CD4-positive, CD25-positive, alpha-beta regulatory T cell (primary cell): ENCODE data around the gene DCDC1. TPM values are rescaled to one million over a fixed set of nuclear protein-coding genes. Genes with fewer than 3 reads are reported as not detected.

Source experiments
- ATAC-seq, 2 donors: fragments of 150-1000 bp; cut with Tn5 transposase; one replicate each; pipeline ENCODE4 v1.10.0; 2021; ENCODE audit warnings: low read depth in 2 of 2, moderate number of reproducible peaks in 2 of 2, moderate library complexity in 1 of 2
- DNase-seq, 3 donors: peaks; one replicate each; pipeline versions ENCODE4 v3.0.0 to v3.0.0-alpha.2; 2012 to 2022; ENCODE audit warnings: mixed read lengths in 1 of 3
- H3K27ac ChIP-seq: one replicate; pipeline ENCODE4 v1.7.0; 2013; ENCODE audit warnings: mild to moderate bottlenecking, low read length; ENCODE audit not compliant: insufficient read depth, poor library complexity, severe bottlenecking
- H3K27me3 ChIP-seq: one replicate; pipeline ENCODE4 v1.7.0; 2013; ENCODE audit warnings: low read length; ENCODE audit not compliant: control insufficient read depth, insufficient read depth
- H3K36me3 ChIP-seq: one replicate; pipeline ENCODE4 v1.7.0; 2013; ENCODE audit warnings: mild to moderate bottlenecking, low read length, moderate library complexity; ENCODE audit not compliant: control insufficient read depth, insufficient read depth
- H3K4me1 ChIP-seq: 2 replicates; pipeline ENCODE4 v1.7.0; 2013; ENCODE audit warnings: mild to moderate bottlenecking, low read length; ENCODE audit not compliant: insufficient read depth, control insufficient read depth, poor library complexity, severe bottlenecking
- H3K4me3 ChIP-seq: one replicate; pipeline ENCODE4 v1.7.0; 2013; ENCODE audit warnings: low read depth, mild to moderate bottlenecking, low read length, moderate library complexity
- H3K9me3 ChIP-seq, 2 experiments: 1 replicate in 1 of 2; 2 replicates in 1 of 2; pipeline ENCODE4 v1.7.0; 2013; ENCODE audit warnings: low read length in 2 of 2, mild to moderate bottlenecking in 1 of 2, moderate library complexity in 1 of 2; ENCODE audit not compliant: control insufficient read depth in 2 of 2
- H3K27ac Mint-ChIP-seq, 3 donors: one replicate each; pipeline ENCODE4 v1.8.0; 2020 to 2022; ENCODE audit warnings: mild to moderate bottlenecking in 3 of 3, mixed read lengths in 3 of 3, moderate library complexity in 2 of 3
- H3K27me3 Mint-ChIP-seq: one replicate; pipeline ENCODE4 v1.8.0; 2022; ENCODE audit warnings: mild to moderate bottlenecking, mixed read lengths
- H3K36me3 Mint-ChIP-seq: one replicate; pipeline ENCODE4 v1.8.0; 2020; ENCODE audit warnings: mixed read lengths
- H3K4me1 Mint-ChIP-seq, 4 donors: one replicate each; pipeline ENCODE4 v1.8.0; 2020 to 2022; ENCODE audit warnings: mixed read lengths in 4 of 4, mild to moderate bottlenecking in 1 of 4
- H3K4me3 Mint-ChIP-seq, 4 donors: one replicate each; pipeline ENCODE4 v1.8.0; 2020 to 2022; ENCODE audit warnings: mild to moderate bottlenecking in 4 of 4, mixed read lengths in 4 of 4, moderate library complexity in 3 of 4
- H3K9me3 Mint-ChIP-seq, 7 donors: one replicate each; pipeline ENCODE4 v1.8.0; 2020 to 2022; ENCODE audit warnings: mixed read lengths in 7 of 7, mild to moderate bottlenecking in 3 of 7, moderate library complexity in 2 of 7
- polyA plus RNA-seq, 4 donors: library from polyadenylated mRNA; unstranded; fragments of 300-500 nt; fragmentation: Illumina TruSeq; gene quantifications; one replicate each; pipeline ENCODE4 v1.2.3, GENCODE V29; 2021
- total RNA-seq: library from RNA; stranded (reverse); gene quantifications from one replicate; pipeline ENCODE4 v1.2.3, GENCODE V29; 2022

Gene DCDC1
- total and polyA plus RNA-seq, 5 donors from 2014 or later: not detected

DNA sequence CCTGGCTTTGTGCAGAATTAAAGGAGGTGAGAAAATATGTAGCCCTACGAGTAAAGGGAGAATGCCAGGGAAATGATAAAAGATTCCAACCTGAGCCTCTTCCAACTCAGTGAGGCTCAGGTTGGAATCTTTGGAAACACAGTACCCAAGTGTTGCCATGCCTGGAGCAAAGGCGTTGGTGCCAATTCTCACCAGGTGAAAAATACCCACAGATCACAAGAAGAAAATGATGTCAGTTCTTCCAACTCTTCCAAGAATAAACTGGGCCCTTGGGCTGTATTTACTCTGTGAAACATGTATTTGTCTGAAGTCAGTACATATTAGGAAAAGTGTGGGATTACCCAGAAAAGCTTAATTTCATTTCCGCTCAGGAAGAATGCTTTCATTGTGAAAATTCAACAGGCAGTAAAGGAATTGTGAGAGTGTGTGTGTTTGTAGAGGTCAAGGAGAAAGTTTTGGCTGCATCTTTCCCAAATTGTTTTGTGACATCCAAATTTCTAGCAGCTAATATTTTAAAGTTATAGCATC, 548.0 kb downstream of the DCDC1 start:
- no peak overlapping the region for H3K4me3 Mint-ChIP-seq
- no peak overlapping the region for H3K27ac ChIP-seq
- no peaks in the 10 kb centered on the region for H3K4me1 Mint-ChIP-seq
- no peaks in the 10 kb centered on the region for H3K9me3 ChIP-seq
- H3K36me3 Mint-ChIP-seq: no peaks in the 10 kb centered on the region
- ATAC-seq (no peak), DNase-seq (no peak)
- peaks cover 0 to 8% (median 4%) of the 10 kb centered on the region in 7 donors for H3K9me3 Mint-ChIP-seq
- no peaks in the 10 kb centered on the region for H3K36me3 ChIP-seq
- H3K27ac Mint-ChIP-seq: no peak overlapping the region
- H3K27me3 ChIP-seq: no peaks in the 10 kb centered on the region
- H3K4me1 ChIP-seq: no peaks in the 10 kb centered on the region
- H3K4me3 ChIP-seq: no peak overlapping the region
- H3K27me3 Mint-ChIP-seq: no peaks in the 10 kb centered on the region

DNA sequence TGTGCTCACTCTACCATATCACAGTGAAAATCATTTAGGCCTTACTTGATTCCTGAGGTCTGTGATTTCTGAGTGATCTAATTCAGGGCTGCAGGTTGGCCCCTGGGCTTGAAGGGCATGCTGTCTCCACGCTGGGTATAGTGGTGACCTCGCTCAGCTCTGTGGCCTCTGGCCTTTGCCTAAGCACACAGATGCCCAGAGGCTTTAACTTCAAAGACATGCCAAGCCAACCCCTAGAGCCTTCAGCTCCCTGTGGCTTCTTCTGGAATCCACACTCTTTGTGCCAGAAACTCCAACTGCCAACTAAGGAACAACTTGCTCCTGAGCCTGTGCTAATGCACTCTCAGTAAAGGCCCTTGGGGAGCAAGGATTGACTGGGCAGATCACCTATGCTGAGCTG, 550.8 kb downstream of the DCDC1 start:
- Histone ChIP-seq H3K27me3 (no peaks in the 10 kb centered on the region), H3K27ac (no peak overlapping the region), H3K4me1 (no peaks in the 10 kb centered on the region), H3K9me3 (no peaks in the 10 kb centered on the region), H3K4me3 (no peak overlapping the region), H3K36me3 (no peaks in the 10 kb centered on the region)
- ATAC-seq (no peak), DNase-seq (no peak)
- no peaks in the 10 kb centered on the region for H3K36me3 Mint-ChIP-seq
- H3K27ac Mint-ChIP-seq: no peak overlapping the region
- H3K27me3 Mint-ChIP-seq: no peaks in the 10 kb centered on the region
- H3K9me3 Mint-ChIP-seq: peaks cover 0 to 8% (median 4%) of the 10 kb centered on the region in 7 donors
- H3K4me3 Mint-ChIP-seq: no peak overlapping the region
- no peaks in the 10 kb centered on the region for H3K4me1 Mint-ChIP-seq

DNA sequence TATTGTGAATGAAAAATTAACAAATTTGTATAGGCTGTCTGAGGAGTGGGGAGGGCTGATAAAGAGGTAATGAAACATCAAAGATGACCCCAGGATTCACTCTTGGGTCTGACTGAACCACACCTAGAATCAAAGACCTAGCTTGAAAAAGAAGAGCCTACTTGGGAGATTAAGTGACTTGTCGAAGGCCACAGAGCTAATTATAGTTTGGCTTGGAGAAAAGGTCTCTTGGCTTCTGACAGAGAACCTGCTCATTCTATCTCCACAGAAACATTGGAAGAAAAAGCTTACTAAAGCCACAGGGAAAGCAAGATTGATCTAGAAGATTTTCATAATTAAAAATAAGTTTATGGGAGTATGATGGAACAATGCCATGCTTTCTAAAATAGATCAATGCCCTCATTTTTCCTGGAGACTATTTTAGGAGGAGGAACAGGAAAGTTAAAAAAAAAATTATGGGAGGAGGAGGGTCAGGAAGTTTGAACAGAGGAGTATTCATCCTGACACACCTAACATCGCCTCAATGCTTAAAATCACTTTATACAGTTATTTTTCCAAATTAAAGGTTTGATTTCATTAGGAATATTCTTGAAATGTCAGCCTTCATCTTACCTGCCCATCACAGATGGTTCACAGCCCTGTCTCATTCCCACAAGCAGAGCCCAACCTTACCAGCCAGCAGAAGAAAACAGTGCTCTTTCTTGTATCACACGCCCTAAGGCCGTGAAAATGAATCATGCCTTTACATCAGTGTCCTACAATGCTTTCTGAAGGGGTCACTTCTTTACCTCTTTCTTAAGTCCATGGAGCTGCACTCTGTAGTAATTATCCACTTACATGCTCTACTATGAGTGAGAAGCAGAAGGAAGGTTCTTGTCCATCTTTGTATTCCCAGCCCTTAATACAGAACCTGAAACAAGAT, 552.3 kb downstream of the DCDC1 start:
- no peak for ATAC-seq
- Histone ChIP-seq H3K27ac (no peak overlapping the region), H3K4me1 (no peaks in the 10 kb centered on the region), H3K27me3 (no peaks in the 10 kb centered on the region), H3K9me3 (no peaks in the 10 kb centered on the region), H3K36me3 (no peaks in the 10 kb centered on the region), H3K4me3 (no peak overlapping the region)
- H3K27me3 Mint-ChIP-seq: no peaks in the 10 kb centered on the region
- H3K36me3 Mint-ChIP-seq: no peaks in the 10 kb centered on the region
- no peak overlapping the region for H3K4me3 Mint-ChIP-seq
- DNase-seq: no peak
- H3K27ac Mint-ChIP-seq: no peak overlapping the region
- no peaks in the 10 kb centered on the region for H3K4me1 Mint-ChIP-seq
- peaks cover 0 to 9% (median 7%) of the 10 kb centered on the region in 7 donors for H3K9me3 Mint-ChIP-seq

DNA sequence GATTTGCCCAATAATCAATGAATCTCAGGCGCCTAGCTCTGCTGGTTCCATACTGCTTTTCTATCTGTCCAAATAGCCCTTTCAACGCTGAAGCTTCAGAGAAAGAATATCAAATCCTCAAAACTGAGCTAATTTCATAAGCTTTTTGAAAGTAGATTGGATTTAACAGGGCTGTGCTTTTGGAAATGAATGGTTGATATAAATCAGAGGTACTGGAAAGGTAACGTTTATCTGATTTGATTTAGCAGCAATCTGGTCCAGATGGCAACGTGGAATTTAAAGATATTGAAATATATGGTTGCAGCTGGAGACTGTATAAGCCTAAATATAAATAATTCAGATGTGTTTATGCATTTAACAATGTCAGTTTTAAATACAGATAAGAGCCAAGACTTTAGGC, 553.9 kb downstream of the DCDC1 start:
- H3K36me3 Mint-ChIP-seq: no peaks in the 10 kb centered on the region
- Histone ChIP-seq H3K36me3 (no peaks in the 10 kb centered on the region), H3K27ac (no peak overlapping the region), H3K27me3 (no peaks in the 10 kb centered on the region), H3K4me3 (no peak overlapping the region), H3K9me3 (no peaks in the 10 kb centered on the region), H3K4me1 (no peaks in the 10 kb centered on the region)
- H3K4me3 Mint-ChIP-seq: no peak overlapping the region
- peaks cover 0 to 9% (median 6%) of the 10 kb centered on the region in 7 donors for H3K9me3 Mint-ChIP-seq
- H3K4me1 Mint-ChIP-seq: no peaks in the 10 kb centered on the region
- no peak overlapping the region for H3K27ac Mint-ChIP-seq
- no peak for DNase-seq
- no peaks in the 10 kb centered on the region for H3K27me3 Mint-ChIP-seq
- no peak for ATAC-seq

DNA sequence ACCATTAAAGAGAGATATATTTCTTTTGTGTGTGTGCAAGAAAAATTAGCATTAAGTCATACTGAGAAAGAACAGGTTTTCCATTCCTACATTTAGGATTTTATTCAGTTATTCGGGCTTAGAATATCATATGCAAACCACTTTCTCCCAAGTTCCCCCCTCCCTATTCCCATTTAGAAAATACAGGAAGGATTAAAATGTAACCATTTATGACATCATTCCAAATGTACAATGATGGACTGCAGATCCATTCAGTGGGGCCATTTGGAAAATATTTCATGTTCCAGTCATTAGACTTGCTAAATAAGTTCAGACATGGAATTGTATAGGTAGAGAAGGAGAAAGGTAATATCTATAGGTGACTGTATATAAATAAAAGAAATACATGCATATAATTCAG, 554.8 kb downstream of the DCDC1 start:
- Mint-ChIP-seq H3K9me3 (peaks cover 0 to 9% (median 7%) of the 10 kb centered on the region in 7 donors), H3K27ac (no peak overlapping the region), H3K4me3 (no peak overlapping the region), H3K36me3 (no peaks in the 10 kb centered on the region), H3K27me3 (no peaks in the 10 kb centered on the region), H3K4me1 (no peaks in the 10 kb centered on the region)
- H3K4me1 ChIP-seq: no peaks in the 10 kb centered on the region
- H3K4me3 ChIP-seq: no peak overlapping the region
- H3K9me3 ChIP-seq: no peaks in the 10 kb centered on the region
- H3K27ac ChIP-seq: no peak overlapping the region
- H3K36me3 ChIP-seq: no peaks in the 10 kb centered on the region
- DNase-seq (no peak), ATAC-seq (no peak)
- no peaks in the 10 kb centered on the region for H3K27me3 ChIP-seq

Other genes with a start within 250 kb of the DCDC1 start
- gene DNAJC24, start 121 bp upstream of the DCDC1 start, total RNA-seq: 13.5 TPM
- gene DNAJC24, start 121 bp upstream of the DCDC1 start, polyA plus RNA-seq: 10 to 100 TPM in 2 of 4 donors, 1 to 10 TPM in 2; 8.2 to 13.0 (median 9.8) TPM
- 9.8 TPM for gene IMMP1L, start 139.9 kb upstream of the DCDC1 start, total RNA-seq
- 10 to 100 TPM; 38.5 to 58.1 (median 46.5) TPM for gene IMMP1L, start 139.9 kb upstream of the DCDC1 start, polyA plus RNA-seq
- 21.4 TPM for gene ELP4, start 140.0 kb upstream of the DCDC1 start, total RNA-seq
- 10 to 100 TPM; 21.0 to 24.2 (median 22.4) TPM for gene ELP4, start 140.0 kb upstream of the DCDC1 start, polyA plus RNA-seq